Muscle of leg (tissue), 11 donors: ENCODE results near the gene TXNRD2. TPM values are rescaled to one million over a fixed set of nuclear protein-coding genes. Genes with fewer than 3 reads are reported as not detected.

Experiments used
- DNase-seq: peaks from one replicate; pipeline ENCODE4 v3.0.0; 2013
- H3K27ac ChIP-seq: one replicate; pipeline ENCODE4 v1.5.1; 2013; ENCODE audit warnings: mild to moderate bottlenecking, low read length, control low read depth
- H3K27me3 ChIP-seq: one replicate; pipeline ENCODE4 v1.6.1; 2013; ENCODE audit warnings: low read length; ENCODE audit not compliant: control insufficient read depth, insufficient read depth
- H3K36me3 ChIP-seq: one replicate; pipeline ENCODE4 v1.6.1; 2013; ENCODE audit warnings: low read length; ENCODE audit not compliant: control insufficient read depth, insufficient read depth
- H3K4me1 ChIP-seq: one replicate; pipeline ENCODE4 v1.6.1; 2013; ENCODE audit warnings: low read length; ENCODE audit not compliant: control insufficient read depth, insufficient read depth
- H3K4me3 ChIP-seq: one replicate; pipeline ENCODE4 v1.5.1; 2013; ENCODE audit warnings: low read length, control low read depth
- H3K9me3 ChIP-seq: replicated peaks from 2 replicates; pipeline ENCODE4 v1.6.1; 2013; ENCODE audit warnings: low read depth, low read length; ENCODE audit not compliant: control insufficient read depth
- WGBS: methylation state at CpG from one replicate; pipeline ENCODE4 v1.1.5; 2013; ENCODE audit warnings: missing lambda C conversion rate; ENCODE audit not compliant: insufficient coverage; 5-methylcytosine and 5-hydroxymethylcytosine counted together
- polyA plus RNA-seq, 8 donors: library from polyadenylated mRNA; unstranded; fragments of 120-200 nt; gene quantifications; one replicate each; pipeline versions ENCODE4 v1.2.1 to v1.2.3, GENCODE V29; 2013; ENCODE audit warnings: inconsistent platforms in 1 of 8, low replicate concordance in 1 of 8; ENCODE audit not compliant: insufficient read length in 8 of 8, insufficient read depth in 1 of 8
- total RNA-seq: library from RNA; stranded (reverse); fragments of 120-200 nt; gene quantifications from one replicate; pipeline ENCODE4 v1.2.4, GENCODE V29; 2013

Gene TXNRD2
- total and polyA plus RNA-seq, 9 donors: 14.1 to 21.5 (median 17.9) TPM

GRCh38 chr22:19919701-19920363 is 21.8 kb downstream of the TXNRD2 start:
- no peak overlapping the region for H3K4me3 ChIP-seq
- H3K27me3 ChIP-seq: no peaks in the 10 kb centered on the region
- WGBS: 91% methylated on average over 13 of the region's 13 CpGs
- H3K27ac ChIP-seq: no peak overlapping the region
- peaks cover 33% of the 10 kb centered on the region for H3K36me3 ChIP-seq
- no peak for DNase-seq
- H3K4me1 ChIP-seq: no peaks in the 10 kb centered on the region
- no peaks in the 10 kb centered on the region for H3K9me3 ChIP-seq

- Histone ChIP-seq H3K27ac (no peak overlapping the region), H3K36me3 (peaks cover 43% of the 10 kb centered on the region), H3K4me1 (no peaks in the 10 kb centered on the region), H3K4me3 (no peak overlapping the region), H3K9me3 (peaks cover 3% of the 10 kb centered on the region), H3K27me3 (no peaks in the 10 kb centered on the region)
- 73% methylated on average over 15 of the region's 23 CpGs for WGBS
- no peak for DNase-seq
These were observed 23.1 kb downstream of the TXNRD2 start for GRCh38 chr22:19918332-19919106.

GRCh38 chr22:19917389-19918138 is 24.1 kb downstream of the TXNRD2 start:
- H3K4me1 ChIP-seq: peaks cover 6% of the 10 kb centered on the region
- 94% methylated on average over 10 of the region's 12 CpGs for WGBS
- no peak for DNase-seq
- H3K4me3 ChIP-seq: no peak overlapping the region
- H3K27ac ChIP-seq: no peak overlapping the region
- H3K9me3 ChIP-seq: peaks cover 3% of the 10 kb centered on the region
- peaks cover 46% of the 10 kb centered on the region for H3K36me3 ChIP-seq
- H3K27me3 ChIP-seq: no peaks in the 10 kb centered on the region

- DNase-seq: no peak
- WGBS: 83% methylated on average over 5 of the region's 7 CpGs
- Histone ChIP-seq H3K27ac (no peak overlapping the region), H3K4me3 (no peak overlapping the region), H3K9me3 (peaks cover 3% of the 10 kb centered on the region), H3K4me1 (peaks cover 12% of the 10 kb centered on the region), H3K36me3 (peaks cover 46% of the 10 kb centered on the region), H3K27me3 (no peaks in the 10 kb centered on the region)
These were observed 24.7 kb downstream of the TXNRD2 start for GRCh38 chr22:19916941-19917340.

- Histone ChIP-seq H3K27me3 (no peaks in the 10 kb centered on the region), H3K27ac (no peak overlapping the region), H3K4me3 (no peak overlapping the region), H3K36me3 (peaks cover 54% of the 10 kb centered on the region), H3K4me1 (peaks cover 22% of the 10 kb centered on the region), H3K9me3 (peaks cover 3% of the 10 kb centered on the region)
- no peak for DNase-seq
- WGBS: 89% methylated on average over 9 of the region's 9 CpGs
These were observed 25.6 kb downstream of the TXNRD2 start for GRCh38 chr22:19916006-19916405.

- 84% methylated on average over 7 of the region's 13 CpGs for WGBS
- H3K27me3 ChIP-seq: no peaks in the 10 kb centered on the region
- DNase-seq: no peak
- H3K4me1 ChIP-seq: peaks cover 22% of the 10 kb centered on the region
- no peak overlapping the region for H3K27ac ChIP-seq
- H3K9me3 ChIP-seq: peaks cover 3% of the 10 kb centered on the region
- H3K4me3 ChIP-seq: no peak overlapping the region
- H3K36me3 ChIP-seq: peaks cover 55% of the 10 kb centered on the region
These were observed 26.2 kb downstream of the TXNRD2 start for GRCh38 chr22:19915287-19915954.

- no peaks in the 10 kb centered on the region for H3K27me3 ChIP-seq
- 95% methylated on average over 5 of the region's 9 CpGs for WGBS
These were observed 27.2 kb downstream of the TXNRD2 start for GRCh38 chr22:19914201-19914943.

GRCh38 chr22:19913337-19913936 is 28.2 kb downstream of the TXNRD2 start:
- WGBS: no CpG with 5 or more reads among the region's 6 CpGs

More at GRCh38 chr22:19914201-19914943, 27.2 kb downstream of the TXNRD2 start:
- no peak overlapping the region for H3K4me3 ChIP-seq
- peaks cover 59% of the 10 kb centered on the region for H3K36me3 ChIP-seq
- no peak overlapping the region for H3K27ac ChIP-seq
- no peak for DNase-seq
- peaks cover 3% of the 10 kb centered on the region for H3K9me3 ChIP-seq
- H3K4me1 ChIP-seq: peaks cover 29% of the 10 kb centered on the region

More at GRCh38 chr22:19913337-19913936, 28.2 kb downstream of the TXNRD2 start:
- no peak for DNase-seq
- H3K4me3 ChIP-seq: no peak overlapping the region
- H3K27ac ChIP-seq: no peak overlapping the region
- peaks cover 54% of the 10 kb centered on the region for H3K36me3 ChIP-seq
- peaks cover 3% of the 10 kb centered on the region for H3K9me3 ChIP-seq
- H3K4me1 ChIP-seq: peaks cover 29% of the 10 kb centered on the region
- no peaks in the 10 kb centered on the region for H3K27me3 ChIP-seq
